Effector memory CD4-positive, alpha-beta T cell (primary cell): ENCODE measurements around the gene PLK1.

Source experiments
- DNase-seq, 3 donors: peaks; one replicate each; pipeline ENCODE4 v3.0.0-alpha.2; 2020
- H3K27ac ChIP-seq: 2 replicates; pipeline ENCODE4 v1.7.0; 2013; ENCODE audit warnings: mild to moderate bottlenecking, low read length, moderate library complexity; ENCODE audit not compliant: insufficient read depth, poor library complexity, severe bottlenecking
- H3K27me3 ChIP-seq: replicated peaks from 2 replicates; pipeline ENCODE4 v1.7.0; 2013; ENCODE audit warnings: mild to moderate bottlenecking, low read length; ENCODE audit not compliant: insufficient read depth, control insufficient read depth, poor library complexity, severe bottlenecking
- H3K36me3 ChIP-seq: 2 replicates; pipeline ENCODE4 v1.7.0; 2013; ENCODE audit warnings: mild to moderate bottlenecking, low read length, moderate library complexity; ENCODE audit not compliant: control insufficient read depth, insufficient read depth
- H3K4me1 ChIP-seq: 2 replicates; pipeline ENCODE4 v1.7.0; 2013; ENCODE audit warnings: low read length, mild to moderate bottlenecking; ENCODE audit not compliant: control insufficient read depth, insufficient read depth, poor library complexity, severe bottlenecking
- H3K4me3 ChIP-seq: 2 replicates; pipeline ENCODE4 v1.7.0; 2013; ENCODE audit warnings: low read length, low read depth, mild to moderate bottlenecking; ENCODE audit not compliant: insufficient read depth, poor library complexity, severe bottlenecking
- H3K9me3 ChIP-seq: 2 replicates; pipeline ENCODE4 v1.7.0; 2013; ENCODE audit warnings: mild to moderate bottlenecking, low read length, moderate library complexity; ENCODE audit not compliant: control insufficient read depth

Gene PLK1

GRCh38 chr16:23651943-23652468 lies 26.7 kb upstream of the PLK1 start:
- no peak for DNase-seq
- H3K27ac ChIP-seq, result no peak overlapping the region
- no peak overlapping the region for H3K4me3 ChIP-seq
- H3K36me3 ChIP-seq, result peaks cover 19% of the 10 kb centered on the region
- H3K4me1 ChIP-seq, result no peaks in the 10 kb centered on the region
- H3K27me3 ChIP-seq, result no peaks in the 10 kb centered on the region
- no peaks in the 10 kb centered on the region for H3K9me3 ChIP-seq

GRCh38 chr16:23663918-23664317 lies 14.8 kb upstream of the PLK1 start:
- H3K27me3 ChIP-seq, result no peaks in the 10 kb centered on the region
- no peak for DNase-seq
- H3K27ac ChIP-seq, result no peak overlapping the region
- H3K36me3 ChIP-seq, result peaks cover 90% of the 10 kb centered on the region
- no peaks in the 10 kb centered on the region for H3K4me1 ChIP-seq
- no peak overlapping the region for H3K4me3 ChIP-seq
- H3K9me3 ChIP-seq, result no peaks in the 10 kb centered on the region

- Histone ChIP-seq H3K27me3 (no peaks in the 10 kb centered on the region), H3K9me3 (no peaks in the 10 kb centered on the region), H3K4me1 (no peaks in the 10 kb centered on the region), H3K4me3 (no peak overlapping the region), H3K27ac (no peak overlapping the region), H3K36me3 (peaks cover 80% of the 10 kb centered on the region)
- DNase-seq, result no peak
Measured at GRCh38 chr16:23666571-23667354, 11.9 kb upstream of the PLK1 start.

- no peaks in the 10 kb centered on the region for H3K9me3 ChIP-seq
- H3K36me3 ChIP-seq, result peaks cover 75% of the 10 kb centered on the region
- no peaks in the 10 kb centered on the region for H3K4me1 ChIP-seq
- H3K27me3 ChIP-seq, result no peaks in the 10 kb centered on the region
- DNase-seq, result no peak
- no peak overlapping the region for H3K27ac ChIP-seq
- H3K4me3 ChIP-seq, result no peak overlapping the region
Measured at GRCh38 chr16:23667355-23667659, 11.4 kb upstream of the PLK1 start.

- peaks cover 66% of the 10 kb centered on the region for H3K36me3 ChIP-seq
- no peak overlapping the region for H3K27ac ChIP-seq
- H3K27me3 ChIP-seq, result no peaks in the 10 kb centered on the region
- H3K9me3 ChIP-seq, result no peaks in the 10 kb centered on the region
- no peak for DNase-seq
- no peak overlapping the region for H3K4me3 ChIP-seq
- H3K4me1 ChIP-seq, result no peaks in the 10 kb centered on the region
Measured at GRCh38 chr16:23668225-23668624, 10.5 kb upstream of the PLK1 start.

- DNase-seq, result no peak
- H3K4me1 ChIP-seq, result no peaks in the 10 kb centered on the region
- no peak overlapping the region for H3K27ac ChIP-seq
- no peaks in the 10 kb centered on the region for H3K27me3 ChIP-seq
- peaks cover 60% of the 10 kb centered on the region for H3K36me3 ChIP-seq
- H3K4me3 ChIP-seq, result no peak overlapping the region
- H3K9me3 ChIP-seq, result no peaks in the 10 kb centered on the region
Measured at GRCh38 chr16:23668873-23669272, 9.8 kb upstream of the PLK1 start.

GRCh38 chr16:23670137-23670776 lies 8.4 kb upstream of the PLK1 start:
- Histone ChIP-seq H3K36me3 (peaks cover 50% of the 10 kb centered on the region), H3K27me3 (no peaks in the 10 kb centered on the region), H3K9me3 (no peaks in the 10 kb centered on the region), H3K27ac (no peak overlapping the region), H3K4me1 (no peaks in the 10 kb centered on the region), H3K4me3 (no peak overlapping the region)
- no peak for DNase-seq

GRCh38 chr16:23673971-23674614 lies 4.6 kb upstream of the PLK1 start:
- Histone ChIP-seq H3K4me1 (no peaks in the 10 kb centered on the region), H3K36me3 (peaks cover 14% of the 10 kb centered on the region), H3K4me3 (no peak overlapping the region), H3K27me3 (no peaks in the 10 kb centered on the region), H3K9me3 (no peaks in the 10 kb centered on the region), H3K27ac (no peak overlapping the region)
- DNase-seq, result no peak

- Histone ChIP-seq H3K27me3 (no peaks in the 10 kb centered on the region), H3K4me3 (no peak overlapping the region), H3K27ac (no peak overlapping the region), H3K4me1 (no peaks in the 10 kb centered on the region), H3K9me3 (no peaks in the 10 kb centered on the region), H3K36me3 (no peaks in the 10 kb centered on the region)
- DNase-seq, result no peak
Measured at GRCh38 chr16:23676924-23677480, 1.7 kb upstream of the PLK1 start.
